PC-3 (cell line): Measurements from ENCODE around the gene FUT6.

Experiments used
- EZH2 ChIP-seq: fragments of 300-600 bp; sonication (generic); IDR thresholded peaks from one replicate; pipeline ENCODE4 v1.6.1; 2017; ENCODE audit warnings: antibody characterized with exemption, mild to moderate bottlenecking, low read length; ENCODE audit not compliant: unreplicated experiment
- TF ChIP-seq, protein P1 (sequence below): fragments of 300-600 bp; sonication (generic); conservative IDR thresholded peaks from 2 replicates; pipeline ENCODE4 v1.5.1; 2017; ENCODE audit warnings: antibody characterized with exemption, low read depth, mild to moderate bottlenecking, low read length

DNA sequence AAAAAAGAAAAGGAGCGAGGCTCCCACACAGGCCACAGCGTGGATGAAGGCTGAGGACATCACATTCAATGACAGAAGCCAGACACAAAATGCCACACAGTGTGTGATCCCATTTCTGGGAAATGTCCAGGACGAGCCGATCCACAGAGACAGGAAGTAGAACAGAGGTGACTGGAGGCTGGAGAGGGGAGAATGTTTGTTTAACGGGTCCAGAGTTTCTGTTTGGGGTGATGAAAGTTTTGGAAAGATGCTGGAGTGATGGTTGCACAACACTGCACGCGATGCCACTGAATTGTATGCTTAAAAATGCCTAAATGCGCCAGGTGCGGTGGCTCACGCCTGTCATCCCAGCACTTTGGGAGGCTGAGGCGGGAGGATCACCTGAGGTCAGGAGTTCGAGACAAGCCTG lies 31.5 kb upstream of the FUT6 start:
- TF ChIP-seq, protein P1, sequence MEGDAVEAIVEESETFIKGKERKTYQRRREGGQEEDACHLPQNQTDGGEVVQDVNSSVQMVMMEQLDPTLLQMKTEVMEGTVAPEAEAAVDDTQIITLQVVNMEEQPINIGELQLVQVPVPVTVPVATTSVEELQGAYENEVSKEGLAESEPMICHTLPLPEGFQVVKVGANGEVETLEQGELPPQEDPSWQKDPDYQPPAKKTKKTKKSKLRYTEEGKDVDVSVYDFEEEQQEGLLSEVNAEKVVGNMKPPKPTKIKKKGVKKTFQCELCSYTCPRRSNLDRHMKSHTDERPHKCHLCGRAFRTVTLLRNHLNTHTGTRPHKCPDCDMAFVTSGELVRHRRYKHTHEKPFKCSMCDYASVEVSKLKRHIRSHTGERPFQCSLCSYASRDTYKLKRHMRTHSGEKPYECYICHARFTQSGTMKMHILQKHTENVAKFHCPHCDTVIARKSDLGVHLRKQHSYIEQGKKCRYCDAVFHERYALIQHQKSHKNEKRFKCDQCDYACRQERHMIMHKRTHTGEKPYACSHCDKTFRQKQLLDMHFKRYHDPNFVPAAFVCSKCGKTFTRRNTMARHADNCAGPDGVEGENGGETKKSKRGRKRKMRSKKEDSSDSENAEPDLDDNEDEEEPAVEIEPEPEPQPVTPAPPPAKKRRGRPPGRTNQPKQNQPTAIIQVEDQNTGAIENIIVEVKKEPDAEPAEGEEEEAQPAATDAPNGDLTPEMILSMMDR, result no peak
- TF ChIP-seq EZH2, result no peak
